Peyer's patch (tissue), 4 donors: ENCODE results near the gene UNC5A.

Source experiments
- POLR2A ChIP-seq, 2 donors: fragments of 450-650 bp; IDR thresholded peaks; one replicate each; pipeline ENCODE4 v1.5.1; 2017; ENCODE audit warnings: antibody characterized with exemption in 2 of 2, mild to moderate bottlenecking in 2 of 2, moderate library complexity in 2 of 2
- TF ChIP-seq, protein P1 (sequence below), 6 experiments: fragments of 450-650 bp in 4 of 6; fragments of 200-600 bp in 2 of 6; sonication (generic) in 1 of 6; IDR thresholded peaks; one replicate each; pipeline ENCODE4 v1.5.1; 2017 to 2019; ENCODE audit warnings: antibody characterized with exemption in 6 of 6, mild to moderate bottlenecking in 3 of 6, moderate library complexity in 1 of 6

DNA sequence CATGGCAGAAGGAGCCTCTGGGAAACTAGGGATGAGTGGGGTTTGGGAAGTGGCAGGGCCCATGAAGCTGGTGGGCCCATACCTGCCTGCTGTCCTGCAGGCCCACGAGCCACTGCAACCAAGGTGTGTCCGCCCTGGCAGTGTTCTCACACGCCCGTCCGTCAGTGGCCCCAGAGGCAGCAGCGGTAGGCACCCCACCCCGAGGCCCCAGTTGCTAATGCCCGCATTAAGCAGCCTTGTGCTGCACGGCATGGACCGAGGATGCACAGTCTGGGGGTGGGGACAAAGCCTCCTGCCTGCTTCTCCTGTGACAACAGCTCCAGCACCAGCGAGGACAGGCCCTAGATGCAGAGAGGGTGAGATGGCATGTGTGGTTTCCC lies 47.5 kb downstream of the UNC5A start:
- TF ChIP-seq, protein P1, sequence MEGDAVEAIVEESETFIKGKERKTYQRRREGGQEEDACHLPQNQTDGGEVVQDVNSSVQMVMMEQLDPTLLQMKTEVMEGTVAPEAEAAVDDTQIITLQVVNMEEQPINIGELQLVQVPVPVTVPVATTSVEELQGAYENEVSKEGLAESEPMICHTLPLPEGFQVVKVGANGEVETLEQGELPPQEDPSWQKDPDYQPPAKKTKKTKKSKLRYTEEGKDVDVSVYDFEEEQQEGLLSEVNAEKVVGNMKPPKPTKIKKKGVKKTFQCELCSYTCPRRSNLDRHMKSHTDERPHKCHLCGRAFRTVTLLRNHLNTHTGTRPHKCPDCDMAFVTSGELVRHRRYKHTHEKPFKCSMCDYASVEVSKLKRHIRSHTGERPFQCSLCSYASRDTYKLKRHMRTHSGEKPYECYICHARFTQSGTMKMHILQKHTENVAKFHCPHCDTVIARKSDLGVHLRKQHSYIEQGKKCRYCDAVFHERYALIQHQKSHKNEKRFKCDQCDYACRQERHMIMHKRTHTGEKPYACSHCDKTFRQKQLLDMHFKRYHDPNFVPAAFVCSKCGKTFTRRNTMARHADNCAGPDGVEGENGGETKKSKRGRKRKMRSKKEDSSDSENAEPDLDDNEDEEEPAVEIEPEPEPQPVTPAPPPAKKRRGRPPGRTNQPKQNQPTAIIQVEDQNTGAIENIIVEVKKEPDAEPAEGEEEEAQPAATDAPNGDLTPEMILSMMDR (IDR thresholded peaks at IDR 0.05): no peak
- TF ChIP-seq POLR2A (IDR thresholded peaks at IDR 0.05): no peak
